NOMO-1 (cell line): ENCODE measurements around the gene RPS6KA2.

ENCODE experiments used
- DNase-seq, 2 experiments: peaks; one replicate each; lab custom pipeline; 2025; ENCODE audit not compliant: unreplicated experiment in 2 of 2; lab: John Stamatoyannopoulos, UW

The RPS6KA2 gene

DNA sequence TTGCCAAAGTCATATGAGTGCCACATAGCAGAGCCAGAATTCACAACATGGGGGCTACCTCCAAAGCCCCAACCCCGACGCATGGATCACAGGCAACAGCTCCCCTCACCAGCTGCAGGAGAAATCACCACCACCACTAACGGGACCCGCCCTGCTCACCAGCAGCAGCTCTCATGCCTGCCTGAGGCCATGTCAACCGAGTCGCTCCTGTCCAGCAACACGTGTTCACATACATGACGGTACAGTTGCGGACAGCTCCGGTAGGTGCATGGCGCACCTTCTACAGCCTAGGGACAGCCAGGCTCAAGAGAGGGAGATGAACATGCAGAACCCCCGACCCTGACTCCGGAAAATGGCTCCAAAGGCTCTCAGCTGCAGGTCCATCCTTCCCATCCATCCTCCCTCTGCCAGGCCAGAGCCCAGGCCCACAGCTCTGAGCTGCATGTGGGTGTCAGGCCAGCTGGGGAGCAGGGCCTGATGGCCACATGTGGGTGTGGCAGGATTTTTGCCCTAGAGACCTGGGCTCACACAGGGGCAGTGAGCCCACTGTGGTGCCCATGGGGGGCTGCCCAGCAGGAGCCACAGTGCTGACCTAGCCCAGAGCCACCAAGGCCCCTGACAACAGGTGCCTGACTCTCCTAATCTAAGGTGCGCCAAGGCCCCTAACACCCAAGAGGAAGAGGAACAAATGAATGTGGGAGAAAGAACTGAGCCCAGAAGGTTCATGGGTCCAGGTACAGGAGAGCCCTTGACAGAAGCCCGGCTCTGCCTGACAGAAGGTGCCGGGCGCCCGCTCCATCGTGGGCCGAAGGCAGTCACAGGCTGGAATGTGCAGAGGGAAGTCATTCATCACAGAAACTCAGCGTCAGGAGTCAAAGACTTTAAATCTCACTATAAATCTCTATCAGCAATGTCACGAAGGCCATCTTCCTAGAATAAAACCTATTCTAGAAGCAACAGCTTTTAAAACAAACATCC lies 10.5 kb downstream of the RPS6KA2 start:
- no peak for DNase-seq

- DNase-seq, result no peak
These were observed 11.8 kb downstream of the RPS6KA2 start for GRCh38 chr6:166615059-166615770.

DNA sequence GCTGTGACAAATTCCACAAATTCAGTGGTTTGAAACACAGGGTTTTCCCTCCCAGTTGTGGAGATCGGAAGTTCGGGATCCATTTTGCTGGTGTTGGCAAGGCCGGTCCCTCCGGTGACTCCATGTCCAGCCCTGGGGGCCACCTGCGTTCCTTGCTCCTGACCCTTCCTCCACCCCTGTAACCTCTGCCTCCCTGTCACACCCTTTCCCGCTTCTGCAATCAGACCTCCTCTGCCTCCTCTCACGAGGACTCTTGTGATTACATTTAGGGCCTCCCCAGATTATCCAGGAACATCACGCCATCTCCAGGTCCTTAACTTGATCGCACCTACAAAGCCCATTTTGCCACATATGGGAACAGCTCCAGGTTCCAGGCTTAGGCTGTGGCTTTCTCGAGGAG lies 12.5 kb downstream of the RPS6KA2 start:
- DNase-seq, result peak in 1 of 2 experiments; percentile 4

GRCh38 chr6:166614171-166614583 lies 12.9 kb downstream of the RPS6KA2 start:
- DNase-seq, result no peak

GRCh38 chr6:166613027-166613426 lies 14.0 kb downstream of the RPS6KA2 start:
- DNase-seq, result no peak

DNA sequence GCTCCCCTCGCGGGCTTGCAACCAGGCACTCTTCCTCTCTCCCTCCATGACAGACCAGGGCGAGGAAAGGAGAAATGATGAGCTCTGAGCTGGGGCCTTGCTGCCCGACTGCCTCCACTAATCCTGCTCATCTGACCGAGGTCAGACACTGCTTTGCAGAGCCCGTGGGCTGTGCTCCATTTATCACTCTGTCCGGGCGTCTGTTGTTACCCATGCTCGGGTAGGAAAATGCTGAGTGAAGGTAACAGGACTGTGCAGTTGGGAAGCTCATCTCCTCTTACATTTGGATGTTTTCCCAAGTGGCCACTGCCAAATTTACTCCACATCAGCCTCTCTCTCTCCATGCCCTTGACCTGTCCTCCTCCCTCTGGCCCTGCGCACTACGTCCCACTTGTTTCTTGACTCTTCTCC lies 14.6 kb downstream of the RPS6KA2 start:
- no peak for DNase-seq

- no peak for DNase-seq
These were observed 15.4 kb downstream of the RPS6KA2 start for GRCh38 chr6:166611631-166612030.

DNA sequence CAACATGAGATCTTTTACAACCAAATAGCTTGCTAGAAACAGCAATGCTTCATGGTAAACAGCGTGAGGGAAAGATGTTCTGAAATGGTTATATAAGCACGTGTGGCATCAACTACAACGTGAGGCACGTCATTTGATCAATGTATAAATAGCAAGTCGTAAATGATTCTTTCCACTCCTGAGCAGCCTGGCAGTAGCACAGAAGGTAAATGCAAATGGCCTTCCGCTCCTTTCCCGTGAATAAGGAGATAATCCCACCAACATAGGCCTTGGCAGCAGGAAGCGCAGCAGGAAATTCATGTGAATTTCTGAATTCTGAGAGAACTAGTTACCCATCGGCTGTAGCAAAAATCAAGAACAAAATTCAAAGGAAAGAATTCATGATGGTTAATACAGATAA lies 17.0 kb downstream of the RPS6KA2 start:
- no peak for DNase-seq

DNA sequence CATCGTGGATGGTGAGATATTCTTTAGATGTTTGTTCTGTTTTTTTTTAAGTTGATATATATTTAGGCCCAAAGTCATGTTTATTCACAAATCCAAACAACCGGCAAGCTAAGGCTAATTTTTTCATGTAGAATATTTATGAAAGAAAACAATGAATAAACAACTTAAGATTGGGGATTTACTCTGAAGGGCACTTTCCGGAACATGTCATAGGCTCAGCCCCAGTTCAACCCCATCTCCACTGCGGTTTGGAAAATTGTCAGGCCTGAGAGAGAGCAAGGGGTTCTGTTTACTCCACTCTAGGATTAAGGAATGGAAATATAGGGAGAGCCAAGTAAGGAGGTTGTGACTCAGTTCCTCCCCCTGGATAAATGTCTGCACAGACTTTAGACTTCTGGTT lies 18.3 kb downstream of the RPS6KA2 start:
- no peak for DNase-seq

DNA sequence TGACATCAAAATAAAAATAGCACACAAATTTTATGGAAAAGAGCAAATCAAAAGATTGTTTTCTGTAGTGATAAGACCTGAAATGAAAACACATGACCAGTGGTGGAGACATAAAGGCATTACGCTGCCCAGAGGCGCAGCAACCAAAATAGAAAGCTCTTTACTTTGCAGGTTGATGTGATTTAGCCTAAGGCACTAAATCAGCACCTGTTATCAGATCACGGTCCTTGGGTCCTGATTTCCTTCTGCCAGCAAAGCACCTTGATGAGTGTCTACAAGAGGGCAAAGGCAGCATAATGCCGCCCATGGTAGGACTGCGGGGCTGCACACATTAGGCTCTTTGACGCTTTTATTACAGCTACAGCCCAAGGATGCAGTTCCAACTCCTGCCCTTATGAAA lies 21.3 kb downstream of the RPS6KA2 start:
- no peak for DNase-seq

GRCh38 chr6:166604911-166605310 lies 22.1 kb downstream of the RPS6KA2 start:
- no peak for DNase-seq

- DNase-seq, result no peak
These were observed 22.7 kb downstream of the RPS6KA2 start for GRCh38 chr6:166604328-166604727.

DNA sequence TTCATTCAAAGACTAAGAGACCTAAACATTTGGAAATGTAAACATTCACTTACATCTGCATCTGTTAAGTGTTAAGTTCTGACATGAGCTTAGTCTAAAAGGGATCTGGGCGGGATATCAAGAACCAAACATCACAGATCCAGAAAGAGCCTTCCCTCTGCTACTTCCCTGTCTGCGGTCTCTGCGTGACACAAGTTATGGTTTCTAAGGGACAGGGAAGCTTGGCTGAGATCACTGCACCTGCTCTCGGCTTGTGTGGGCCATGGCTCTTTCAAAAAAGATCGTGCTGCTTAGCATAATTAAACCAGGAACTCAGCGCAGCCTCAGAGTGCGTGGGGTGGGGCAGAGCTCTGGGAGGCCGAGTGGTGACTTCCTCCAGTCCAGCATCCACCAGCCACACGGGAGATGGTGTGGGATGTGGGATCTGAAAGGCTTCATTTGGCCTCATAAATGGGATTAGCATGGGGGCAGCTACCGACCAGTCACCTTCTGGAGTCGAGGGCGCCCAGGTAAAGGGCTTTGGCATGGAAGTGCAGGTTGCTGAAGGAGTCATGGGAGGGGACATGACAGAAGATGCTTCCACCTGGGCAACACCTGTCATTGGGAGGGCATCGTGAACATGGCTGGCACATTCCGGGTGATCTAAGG lies 23.9 kb downstream of the RPS6KA2 start:
- peak; percentile 11 for DNase-seq

DNA sequence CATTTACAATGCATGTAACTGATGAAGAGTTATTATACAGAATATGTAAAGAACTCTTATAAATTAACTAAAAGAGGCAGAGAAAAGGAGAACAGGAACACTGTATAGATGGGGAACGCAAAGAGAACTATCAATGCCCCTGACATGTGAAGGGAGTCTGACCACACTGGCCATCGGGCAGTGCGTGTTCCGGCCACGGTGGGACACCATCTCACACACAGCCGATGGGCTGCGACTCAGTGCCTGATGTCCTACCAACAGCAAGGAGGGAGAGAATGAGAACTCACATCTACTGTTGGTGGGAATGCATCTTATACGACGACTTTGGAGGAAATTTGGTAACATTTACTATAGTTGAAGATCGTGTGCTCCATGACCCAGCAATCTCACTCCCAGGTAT lies 25.1 kb downstream of the RPS6KA2 start:
- no peak for DNase-seq

GRCh38 chr6:166600931-166601330 lies 26.1 kb downstream of the RPS6KA2 start:
- DNase-seq, result no peak

DNA sequence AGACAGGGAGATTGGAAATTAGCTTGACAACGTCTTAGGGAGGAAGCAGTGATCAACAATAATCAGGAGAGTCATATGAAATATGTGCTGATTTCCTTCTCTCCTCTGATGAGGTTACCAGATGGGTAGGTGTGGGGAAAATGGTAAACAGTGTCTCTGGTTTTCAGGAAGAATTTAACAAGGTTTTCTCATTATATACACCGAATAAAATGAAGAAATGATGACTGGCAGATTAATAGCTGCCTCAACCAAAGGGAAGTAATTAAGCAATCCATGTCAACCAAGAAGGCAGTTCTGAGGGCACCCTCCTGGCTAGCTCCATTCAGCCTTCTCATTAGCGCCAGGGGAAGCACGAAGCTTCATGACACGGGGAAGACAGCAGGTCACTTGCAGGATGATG lies 27.8 kb downstream of the RPS6KA2 start:
- peak; percentile 64 to 76 for DNase-seq

- no peak for DNase-seq
These were observed 28.5 kb downstream of the RPS6KA2 start for GRCh38 chr6:166598441-166599138.

- DNase-seq, result no peak
These were observed 29.2 kb downstream of the RPS6KA2 start for GRCh38 chr6:166597711-166598440.

DNA sequence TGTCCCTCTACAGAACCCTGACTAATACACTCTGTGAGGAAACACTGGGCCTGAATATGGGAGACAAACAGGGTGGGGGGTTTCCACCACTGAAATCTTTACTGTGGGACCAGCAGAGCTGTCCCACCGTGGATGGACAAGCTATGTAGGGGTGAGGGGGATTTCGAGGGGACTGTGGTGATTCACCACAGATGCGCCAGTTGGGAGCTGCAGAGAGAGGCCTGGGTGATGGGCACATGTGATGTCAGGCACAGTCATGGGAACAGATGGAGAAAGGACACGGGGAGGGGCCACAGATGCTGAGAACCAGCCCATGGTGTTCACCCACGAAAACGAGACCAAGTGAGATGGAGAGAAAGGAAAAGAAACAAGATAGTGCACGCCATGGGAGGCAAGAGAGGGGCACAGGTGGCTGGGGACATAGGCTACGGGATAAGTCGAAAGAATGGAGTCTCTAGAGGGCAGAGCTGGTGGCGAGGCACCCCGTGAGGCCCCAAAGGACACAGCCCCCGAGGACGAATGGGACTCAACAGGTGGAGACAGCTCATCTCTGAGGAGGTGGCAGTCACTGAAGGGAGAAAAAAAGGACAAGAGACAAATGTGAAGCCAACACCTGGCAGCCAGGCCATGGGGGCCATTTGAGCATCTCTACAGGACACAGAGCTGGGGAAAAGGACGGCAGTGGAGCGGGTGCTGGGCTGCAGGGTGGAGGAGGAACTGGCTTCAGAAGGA lies 30.1 kb downstream of the RPS6KA2 start:
- no peak for DNase-seq
